ACC112 (cell line): ENCODE results near the gene TGFBR1.

Source experiments
- H2AFZ ChIP-seq: fragments of 200-600 bp; sonication (generic); one replicate; pipeline ENCODE4 v1.6.0; 2017; ENCODE audit warnings: antibody characterized with exemption, low read length; ENCODE audit not compliant: unreplicated experiment
- H3K27ac ChIP-seq: fragments of 200-600 bp; sonication (generic); 2 replicates; pipeline ENCODE4 v1.5.1; 2014; ENCODE audit warnings: low read depth, mild to moderate bottlenecking, antibody characterized with exemption, low read length, moderate library complexity
- H3K27me3 ChIP-seq: fragments of 200-600 bp; sonication (generic); 2 replicates; pipeline ENCODE4 v1.6.1; 2014; ENCODE audit warnings: mild to moderate bottlenecking, antibody characterized with exemption, low read length, moderate library complexity, mixed read lengths; ENCODE audit not compliant: insufficient read depth
- H3K36me3 ChIP-seq: fragments of 200-600 bp; sonication (generic); 2 replicates; pipeline ENCODE4 v1.6.1; 2016; ENCODE audit warnings: mild to moderate bottlenecking, antibody characterized with exemption, low read length, moderate library complexity, mixed read lengths; ENCODE audit not compliant: insufficient read depth
- H3K4me1 ChIP-seq: fragments of 200-600 bp; sonication (generic); one replicate; pipeline ENCODE4 v1.6.1; 2016; ENCODE audit warnings: low read length, mixed read lengths; ENCODE audit not compliant: insufficient read depth, unreplicated experiment, control insufficient read depth
- H3K4me3 ChIP-seq: fragments of 200-600 bp; sonication (generic); 2 replicates; pipeline ENCODE4 v1.5.1; 2014; ENCODE audit warnings: mild to moderate bottlenecking, low read depth, low read length
- H3K79me2 ChIP-seq: fragments of 200-600 bp; sonication (generic); one replicate; pipeline ENCODE4 v1.6.0; 2016; ENCODE audit warnings: low read length; ENCODE audit not compliant: control insufficient read depth, unreplicated experiment, insufficient read depth

Gene TGFBR1

GRCh38 chr9:99104459-99105151, at the start of gene TGFBR1:
TGFBR1 (plus strand) TSS chr9:99105113; CDS start chr9:99105206, 93 bp downstream.
- Histone ChIP-seq H3K27me3 (no peaks in the 10 kb centered on the region), H2AFZ (peak within 1 kb of the TSS; percentile 87), H3K79me2 (peaks cover 33% of the 10 kb centered on the region), H3K27ac (peak within 1 kb of the TSS; percentile 58), H3K36me3 (no peaks in the 10 kb centered on the region), H3K4me1 (peaks cover 25% of the 10 kb centered on the region), H3K4me3 (peak within 1 kb of the TSS; percentile 84)

- Histone ChIP-seq H3K4me1 (peaks cover 29% of the 10 kb centered on the region), H3K27ac (no peak overlapping the region)
Observed at GRCh38 chr9:99055384-99055783, 49.5 kb upstream of the TGFBR1 start.

GRCh38 chr9:99056186-99056585, 48.7 kb upstream of the TGFBR1 start:
- Histone ChIP-seq H3K4me3 (no peak overlapping the region), H3K27me3 (0 out of 2 replicates have a peak, but pooled peaks cover under 1% of the 10 kb centered on the region), H3K4me1 (peaks cover 28% of the 10 kb centered on the region), H3K79me2 (no peaks in the 10 kb centered on the region), H3K36me3 (no peaks in the 10 kb centered on the region), H2AFZ (no peak overlapping the region), H3K27ac (no peak overlapping the region)

More at GRCh38 chr9:99055384-99055783, 49.5 kb upstream of the TGFBR1 start:
- Histone ChIP-seq H3K4me3 (no peak overlapping the region), H2AFZ (no peak overlapping the region), H3K79me2 (no peaks in the 10 kb centered on the region), H3K27me3 (no peaks in the 10 kb centered on the region), H3K36me3 (no peaks in the 10 kb centered on the region)

GRCh38 chr9:99056886-99057664, 47.8 kb upstream of the TGFBR1 start:
- Histone ChIP-seq H3K4me3 (no peak overlapping the region), H3K27me3 (peaks cover 9% of the 10 kb centered on the region), H3K4me1 (peaks cover 28% of the 10 kb centered on the region), H2AFZ (no peak overlapping the region), H3K27ac (peak overlapping the region; percentile 28; the same call in 1 of the 2 replicates), H3K79me2 (no peaks in the 10 kb centered on the region), H3K36me3 (no peaks in the 10 kb centered on the region)

- H2AFZ ChIP-seq = no peak overlapping the region
- no peak overlapping the region for H3K4me3 ChIP-seq
- H3K79me2 ChIP-seq = no peaks in the 10 kb centered on the region
- no peaks in the 10 kb centered on the region for H3K36me3 ChIP-seq
- H3K27me3 ChIP-seq = peaks cover 18% of the 10 kb centered on the region
- peaks cover 28% of the 10 kb centered on the region for H3K4me1 ChIP-seq
- H3K27ac ChIP-seq = peak overlapping the region; percentile 28; the same call in 1 of the 2 replicates
Observed at GRCh38 chr9:99057665-99058625, 47.0 kb upstream of the TGFBR1 start.

- no peaks in the 10 kb centered on the region for H3K79me2 ChIP-seq
- no peaks in the 10 kb centered on the region for H3K36me3 ChIP-seq
- H3K27me3 ChIP-seq = peaks cover 23% of the 10 kb centered on the region
- no peak overlapping the region for H3K4me3 ChIP-seq
- no peak overlapping the region for H2AFZ ChIP-seq
- peaks cover 28% of the 10 kb centered on the region for H3K4me1 ChIP-seq
- no peak overlapping the region for H3K27ac ChIP-seq
Observed at GRCh38 chr9:99058964-99059921, 45.7 kb upstream of the TGFBR1 start.

- H3K79me2 ChIP-seq = no peaks in the 10 kb centered on the region
- no peak overlapping the region for H3K4me3 ChIP-seq
- peaks cover 23% of the 10 kb centered on the region for H3K27me3 ChIP-seq
- H3K36me3 ChIP-seq = no peaks in the 10 kb centered on the region
- H3K27ac ChIP-seq = no peak overlapping the region
- peaks cover 28% of the 10 kb centered on the region for H3K4me1 ChIP-seq
- H2AFZ ChIP-seq = no peak overlapping the region
Observed at GRCh38 chr9:99060621-99061020, 44.3 kb upstream of the TGFBR1 start.

GRCh38 chr9:99062549-99062948, 42.4 kb upstream of the TGFBR1 start:
- no peaks in the 10 kb centered on the region for H3K36me3 ChIP-seq
- H3K79me2 ChIP-seq = no peaks in the 10 kb centered on the region
- peaks cover 20% of the 10 kb centered on the region for H3K4me1 ChIP-seq
- no peak overlapping the region for H2AFZ ChIP-seq
- H3K27me3 ChIP-seq = peaks cover 23% of the 10 kb centered on the region
- no peak overlapping the region for H3K4me3 ChIP-seq
- H3K27ac ChIP-seq = no peak overlapping the region

GRCh38 chr9:99063522-99063921, 41.4 kb upstream of the TGFBR1 start:
- no peaks in the 10 kb centered on the region for H3K79me2 ChIP-seq
- no peak overlapping the region for H3K4me3 ChIP-seq
- no peak overlapping the region for H3K27ac ChIP-seq
- H2AFZ ChIP-seq = no peak overlapping the region
- H3K27me3 ChIP-seq = peaks cover 23% of the 10 kb centered on the region
- peaks cover 13% of the 10 kb centered on the region for H3K4me1 ChIP-seq
- no peaks in the 10 kb centered on the region for H3K36me3 ChIP-seq
